Fibroblast of the aortic adventitia (primary cell): ENCODE data around the gene SLC25A42. TPM values are rescaled to one million over a fixed set of nuclear protein-coding genes. Genes with fewer than 3 reads are reported as not detected.
A peak's percentile ranks its signal among the peaks of the same experiment; 100 is the strongest.
"Not testable (repeated sequence)": the region's sequence is repeated elsewhere in the genome, so short reads cannot be mapped to it uniquely, and the experiment has no call there.

ENCODE experiments used
- DNase-seq: peaks from one replicate; pipeline ENCODE4 v3.0.0-alpha.2; 2010; ENCODE audit warnings: low read depth
- H3K4me3 ChIP-seq: 2 replicates; pipeline ENCODE4 v1.5.1; 2011; ENCODE audit warnings: low read depth, mild to moderate bottlenecking, control low read depth, low read length, moderate library complexity
- CTCF ChIP-seq: IDR thresholded peaks from 2 replicates; pipeline ENCODE4 v1.5.1; 2011; ENCODE audit warnings: mild to moderate bottlenecking, low read length, control low read depth, inconsistent platforms; ENCODE audit not compliant: insufficient read depth
- total RNA-seq: library from RNA; depleted of rRNA; stranded (reverse); fragments of >200 nt; gene quantifications from 2 replicates; pipeline ENCODE4 v1.2.3, GENCODE V29; 2012; ENCODE audit warnings: low replicate concordance

Gene SLC25A42
- total RNA-seq, 1 donor, result 4.8 TPM

GRCh38 chr19:19145281-19145680 lies 81.5 kb downstream of the SLC25A42 start:
- no peak for DNase-seq
- no peak for TF ChIP-seq CTCF
- no peak overlapping the region for H3K4me3 ChIP-seq

GRCh38 chr19:19145684-19146608 lies 82.2 kb downstream of the SLC25A42 start:
- no peak overlapping the region for H3K4me3 ChIP-seq
- peak; percentile 98 for TF ChIP-seq CTCF

GRCh38 chr19:19146865-19147264 lies 83.1 kb downstream of the SLC25A42 start:
- no peak overlapping the region for H3K4me3 ChIP-seq
- TF ChIP-seq CTCF, result no peak
- DNase-seq, result no peak

More at GRCh38 chr19:19145684-19146608, 82.2 kb downstream of the SLC25A42 start:
- peak; percentile 56 for DNase-seq

- no peak for DNase-seq
- no peak for TF ChIP-seq CTCF
- no peak overlapping the region for H3K4me3 ChIP-seq
Measured at GRCh38 chr19:19147344-19147743, 83.5 kb downstream of the SLC25A42 start.

GRCh38 chr19:19148504-19148903 lies 84.7 kb downstream of the SLC25A42 start:
- not testable (repeated sequence) for DNase-seq

GRCh38 chr19:19149435-19149834 lies 85.6 kb downstream of the SLC25A42 start:
- no peak for TF ChIP-seq CTCF
- H3K4me3 ChIP-seq, result no peak overlapping the region
- DNase-seq, result peak; percentile 30

More at GRCh38 chr19:19148504-19148903, 84.7 kb downstream of the SLC25A42 start:
- not testable (repeated sequence) for H3K4me3 ChIP-seq

- no peak overlapping the region for H3K4me3 ChIP-seq
Measured at GRCh38 chr19:19151418-19151817, 87.6 kb downstream of the SLC25A42 start.

More at GRCh38 chr19:19151418-19151817, 87.6 kb downstream of the SLC25A42 start:
- no peak for DNase-seq
- TF ChIP-seq CTCF, result no peak
